Measurements from ENCODE around the gene RAB10.

GRCh38 chr2:26184555-26185303 is 150.8 kb downstream of the RAB10 start:
- TF ChIP-seq ZFP3 (CRISPR knock-in tag; IDR thresholded peaks at IDR 0.05) (no peak), RARB (CRISPR knock-in tag; IDR thresholded peaks at IDR 0.05) (no peak)

Data from SK-N-SH treated with all-trans-retinoic acid at 6 μM for 48 hours (cell line).